GM19351 (cell line): ENCODE results near the gene RBSN.
"Not testable (repeated sequence)": the region's sequence is repeated elsewhere in the genome, so short reads cannot be mapped to it uniquely, and the experiment has no call there.

Experiments used
- ATAC-seq: cut with Tn5 transposase; IDR thresholded peaks from one replicate; pipeline ENCODE4 v1.9.1; 2021; ENCODE audit warnings: mild to moderate bottlenecking, moderate library complexity; ENCODE audit not compliant: unreplicated experiment

RBSN gene

GRCh38 chr3:15098503-15099363 lies at the start of gene RBSN:
RBSN (minus strand) TSS chr3:15099148; CDS start chr3:15096120, 3,028 bp downstream.
- peak; percentile 83 for ATAC-seq

- ATAC-seq, result no peak
Observed at GRCh38 chr3:15148614-15149013, 49.7 kb upstream of the RBSN start.

- not testable (repeated sequence) for ATAC-seq
Observed at GRCh38 chr3:15136885-15137284, 37.9 kb upstream of the RBSN start.

GRCh38 chr3:15134968-15135367 lies 36.0 kb upstream of the RBSN start:
- ATAC-seq, result not testable (repeated sequence)

- not testable (repeated sequence) for ATAC-seq
Observed at GRCh38 chr3:15128403-15128802, 29.5 kb upstream of the RBSN start.

GRCh38 chr3:15126975-15127374 lies 28.0 kb upstream of the RBSN start:
- not testable (repeated sequence) for ATAC-seq

- ATAC-seq, result no peak
Observed at GRCh38 chr3:15122398-15122797, 23.4 kb upstream of the RBSN start.

- no peak for ATAC-seq
Observed at GRCh38 chr3:15121936-15122335, 23.0 kb upstream of the RBSN start.

- no peak for ATAC-seq
Observed at GRCh38 chr3:15120986-15121385, 22.0 kb upstream of the RBSN start.

GRCh38 chr3:15117011-15117410 lies 18.1 kb upstream of the RBSN start:
- no peak for ATAC-seq

GRCh38 chr3:15116032-15116669 lies 17.2 kb upstream of the RBSN start:
- ATAC-seq, result no peak

- ATAC-seq, result no peak
Observed at GRCh38 chr3:15114466-15115358, 15.8 kb upstream of the RBSN start.

GRCh38 chr3:15113884-15114283 lies 14.9 kb upstream of the RBSN start:
- no peak for ATAC-seq

- no peak for ATAC-seq
Observed at GRCh38 chr3:15113471-15113870, 14.5 kb upstream of the RBSN start.

GRCh38 chr3:15112011-15112410 lies 13.1 kb upstream of the RBSN start:
- no peak for ATAC-seq

- ATAC-seq, result no peak
Observed at GRCh38 chr3:15110206-15110605, 11.3 kb upstream of the RBSN start.

GRCh38 chr3:15108869-15109268 lies 9.9 kb upstream of the RBSN start:
- no peak for ATAC-seq

GRCh38 chr3:15108082-15108545 lies 9.2 kb upstream of the RBSN start:
- peak; percentile 84 for ATAC-seq

GRCh38 chr3:15107075-15107947 lies 8.4 kb upstream of the RBSN start:
- no peak for ATAC-seq

- no peak for ATAC-seq
Observed at GRCh38 chr3:15102836-15103235, 3.9 kb upstream of the RBSN start.
